GM12892 (cell line): ENCODE data around the gene DHRS1.

Source experiments
- POLR2A ChIP-seq: IDR thresholded peaks from 2 replicates; pipeline ENCODE4 v1.6.1; 2011; ENCODE audit warnings: low read depth, low read length, control low read depth
- POLR2AphosphoS5 ChIP-seq: IDR thresholded peaks from 2 replicates; pipeline ENCODE4 v1.6.1; 2011; ENCODE audit warnings: low read depth, low read length, control low read depth
- TAF1 ChIP-seq: IDR thresholded peaks from 2 replicates; pipeline ENCODE4 v1.6.1; 2011; ENCODE audit warnings: low read depth, mild to moderate bottlenecking, control low read depth, low read length, borderline replicate concordance

GRCh38 chr14:24261256-24261968 lies 38.2 kb downstream of the DHRS1 start:
- no peak for TF ChIP-seq POLR2AphosphoS5
- no peak for TF ChIP-seq POLR2A
- TF ChIP-seq TAF1 = no peak
